Pancreas (tissue), 10 donors: ENCODE measurements around the gene TRIM62. TPM values are rescaled to one million over a fixed set of nuclear protein-coding genes. Genes with fewer than 3 reads are reported as not detected.
A peak's percentile ranks its signal among the peaks of the same experiment; 100 is the strongest.

Experiments used
- ATAC-seq, 4 donors: fragments of 200-7000 bp; cut with Tn5 transposase; one replicate each; pipeline versions ENCODE4 v1.8.0 to v1.9.1; 2020; ENCODE audit warnings: mild to moderate bottlenecking in 4 of 4, moderate library complexity in 4 of 4
- DNase-seq, 6 donors: peaks; one replicate each; pipeline ENCODE4 v3.0.0-alpha.2; 2020
- FAIRE-seq: peaks from 2 replicates; lab custom pipeline; 2012; peaks lifted over from hg19 to GRCh38; lab: Jason Lieb, UNC
- H3K27ac ChIP-seq, 4 donors: fragments of 200-600 bp; sonication (generic); 1 replicate in 3 of 4; 2 replicates in 1 of 4; pipeline versions ENCODE4 v1.5.0 to v1.8.0; 2020
- H3K27me3 ChIP-seq, 4 donors: fragments of 200-600 bp; one replicate each; pipeline ENCODE4 v1.8.0; 2021
- H3K36me3 ChIP-seq, 3 donors: fragments of 200-600 bp; sonication (generic) in 1 of 3; one replicate each; pipeline versions ENCODE4 v1.5.0 to v1.8.0; 2020 to 2021
- H3K4me1 ChIP-seq, 3 donors: fragments of 200-600 bp; one replicate each; pipeline ENCODE4 v1.8.0; 2021
- H3K4me3 ChIP-seq, 4 donors: fragments of 200-600 bp; sonication (generic) in 2 of 4; one replicate each; pipeline versions ENCODE4 v1.5.0 to v1.8.0; 2020 to 2021
- H3K9me3 ChIP-seq, 4 donors: fragments of 200-600 bp; one replicate each; pipeline ENCODE4 v1.8.0; 2021
- CTCF ChIP-seq, 4 donors: fragments of 200-600 bp; sonication (generic) in 3 of 4; IDR thresholded peaks; one replicate each; pipeline versions ENCODE4 v1.5.0 to v1.8.0; 2021; ENCODE audit warnings: antibody characterized with exemption in 4 of 4
- WGBS, 2 donors: extraction: QIAGEN DNeasy Blood & Tissue Kit; methylation state at CpG; one replicate each; pipeline ENCODE4 v1.1.7; 2013; 5-methylcytosine and 5-hydroxymethylcytosine counted together
- intact Hi-C, 3 donors: fragments of 100-400 bp; cut with DNase I; formaldehyde crosslinking; loops; one replicate each; pipeline versions ENCODE4 v1.11.1 to v1.14.2; 2022
- polyA plus RNA-seq, 2 donors: library from polyadenylated mRNA; stranded (reverse); fragments of 200-250 nt; gene quantifications; one replicate each; pipeline ENCODE4 v1.2.3, GENCODE V29; 2013
- total RNA-seq, 6 donors: library from RNA; stranded (reverse); fragmentation: NEBNext Ultra II Directional in 4 of 6; extraction: Animal tissue kit (Norgen Biotek cat#: 25700) in 4 of 6; gene quantifications; one replicate each; pipeline versions ENCODE4 v1.2.1 to v1.2.4, GENCODE V29; 2021 to 2023
- donor health status: healthy with polysubstance abuse.
- donor health status: DM: no; HTN: no; CAD: no; lungs with moderate emphysema.
- donor health status: DM: no; HTN: no; CAD: no.
- donor health status: control.
- donor health status: control.
- donor health status: Bipolar disorder and iron deficiency.
- donor health status: DM: yes; HTN: yes; CAD: no.
- donor health status: DM: no; HTN: no; CAD: no.
- donor health status: DM: no; HTN: no; CAD: no.
- donor health status: DM: yes; HTN: yes; CAD: no.

TRIM62 gene
- total and polyA plus RNA-seq, 8 donors: 1.6 to 4.3 (median 2.7) TPM

- Histone ChIP-seq H3K9me3 (no peaks in the 10 kb centered on the region), H3K4me1 (no peaks in the 10 kb centered on the region), H3K36me3 (no peaks in the 10 kb centered on the region), H3K27ac (no peak overlapping the region), H3K27me3 (no peaks in the 10 kb centered on the region), H3K4me3 (no peak overlapping the region)
- FAIRE-seq: no peak
- intact Hi-C loops: loop anchor here in 1 of 3 donors (10.0 kb wide), 1 partner anchor 151 kb away; no protein-coding TSS in a partner anchor
- DNase-seq: no peak
- no peak for ATAC-seq
- WGBS, 2 donors: 65 to 71% methylated on average over 2 of the region's 2 CpGs
- TF ChIP-seq CTCF (IDR thresholded peaks at IDR 0.05): no peak
Observed at GRCh38 chr1:33224166-33224707, 42.4 kb upstream of the TRIM62 start.

DNA sequence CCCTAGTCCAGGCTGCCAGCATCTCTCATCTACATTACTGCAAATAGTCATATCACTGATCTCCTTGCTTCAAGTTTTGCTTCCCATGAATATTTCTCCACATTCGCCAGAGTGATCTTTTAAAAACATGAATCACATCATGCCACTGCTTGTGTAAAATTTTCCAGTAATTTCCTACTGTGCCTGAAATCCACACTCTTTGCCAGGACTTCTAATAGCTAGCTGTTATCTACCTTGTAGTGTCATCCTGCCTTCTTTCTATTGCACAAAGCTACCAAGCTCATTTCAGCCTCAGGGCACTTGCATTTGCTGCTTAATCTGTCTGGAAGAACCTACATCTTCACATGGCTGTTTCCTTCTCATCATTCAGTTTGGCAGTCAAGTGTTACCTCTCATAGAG is 40.5 kb upstream of the TRIM62 start:
- Histone ChIP-seq H3K9me3 (no peaks in the 10 kb centered on the region), H3K36me3 (no peaks in the 10 kb centered on the region), H3K27ac (no peak overlapping the region), H3K4me1 (no peaks in the 10 kb centered on the region), H3K27me3 (no peaks in the 10 kb centered on the region), H3K4me3 (no peak overlapping the region)
- WGBS, 2 donors: 71 to 72% methylated on average over 1 of the region's 1 CpG
- FAIRE-seq (no peak), ATAC-seq (no peak), DNase-seq (no peak)
- TF ChIP-seq CTCF (IDR thresholded peaks at IDR 0.05): no peak
- intact Hi-C loops: loop anchor here in 1 of 3 donors (10.0 kb wide), 1 partner anchor 152 kb away; no protein-coding TSS in a partner anchor

- ATAC-seq (no peak), DNase-seq (no peak), FAIRE-seq (no peak)
- H3K4me3 ChIP-seq: no peak overlapping the region
- H3K4me1 ChIP-seq: no peaks in the 10 kb centered on the region
- TF ChIP-seq CTCF (IDR thresholded peaks at IDR 0.05): no peak
- intact Hi-C loops: loop anchor here in 1 of 3 donors (10.0 kb wide), 1 partner anchor 153 kb away; no protein-coding TSS in a partner anchor
- H3K9me3 ChIP-seq: no peaks in the 10 kb centered on the region
- H3K36me3 ChIP-seq: no peaks in the 10 kb centered on the region
- no peaks in the 10 kb centered on the region for H3K27me3 ChIP-seq
- H3K27ac ChIP-seq: no peak overlapping the region
- 54 to 74% methylated on average over 2 of the region's 2 CpGs for WGBS, 2 donors
Observed at GRCh38 chr1:33221385-33221758, 39.5 kb upstream of the TRIM62 start.

GRCh38 chr1:33220676-33221384 is 39.0 kb upstream of the TRIM62 start:
- no peaks in the 10 kb centered on the region for H3K9me3 ChIP-seq
- H3K4me1 ChIP-seq: no peaks in the 10 kb centered on the region
- H3K4me3 ChIP-seq: no peak overlapping the region
- TF ChIP-seq CTCF (IDR thresholded peaks at IDR 0.05): no peak
- DNase-seq (no peak), ATAC-seq (peak in 2 of 4 donors; percentile 19 to 26), FAIRE-seq (no peak)
- intact Hi-C loops: loop anchor here in 1 of 3 donors (10.0 kb wide), 1 partner anchor 154 kb away; no protein-coding TSS in a partner anchor
- 37 to 47% methylated on average over 12 of the region's 12 CpGs for WGBS, 2 donors
- H3K36me3 ChIP-seq: no peaks in the 10 kb centered on the region
- H3K27ac ChIP-seq: no peak overlapping the region
- H3K27me3 ChIP-seq: no peaks in the 10 kb centered on the region
